HepG2 (cell line): ENCODE results near the gene BAIAP3.
"Not testable (repeated sequence)": the region's sequence is repeated elsewhere in the genome, so short reads cannot be mapped to it uniquely, and the experiment has no call there.

Source experiments
- ASH2L ChIP-seq: fragments of 300-600, 200-600 bp; sonication (generic); IDR thresholded peaks from 2 replicates; pipeline ENCODE4 v1.7.0; 2017; ENCODE audit warnings: low read depth, mild to moderate bottlenecking, moderate library complexity, mixed read lengths, low read length; ENCODE audit not compliant: insufficient read length
- CENPBD1 ChIP-seq: sonication (generic); formaldehyde crosslinking; IDR thresholded peaks from 2 replicates; pipeline ENCODE4 v1.8.0; 2022; ENCODE audit warnings: missing genetic modification reagents, low read depth, mild to moderate bottlenecking, borderline replicate concordance
- CHD2 ChIP-seq: IDR thresholded peaks from 2 replicates; pipeline ENCODE4 v1.6.1; 2011; ENCODE audit warnings: low read depth, low read length, improper control_type of control experiment
- CTCF ChIP-seq: sonication (generic); formaldehyde crosslinking; IDR thresholded peaks from 2 replicates; pipeline ENCODE4 v1.5.0; 2020; ENCODE audit warnings: mild to moderate bottlenecking, missing genetic modification reagents, moderate library complexity
- NBN ChIP-seq: fragments of 450-650 bp; conservative IDR thresholded peaks from 2 replicates; pipeline ENCODE4 v1.6.1; 2017
- NFIC ChIP-seq: IDR thresholded peaks from 2 replicates; pipeline ENCODE4 v1.6.1; 2012; ENCODE audit warnings: mild to moderate bottlenecking, low read length, inconsistent platforms
- PREB ChIP-seq: sonication (generic); formaldehyde crosslinking; IDR thresholded peaks from 2 replicates; pipeline ENCODE4 v1.4.0; 2020; ENCODE audit warnings: missing genetic modification reagents
- YY1 ChIP-seq: IDR thresholded peaks from 2 replicates; pipeline ENCODE4 v1.6.1; 2011; ENCODE audit warnings: low read length, low read depth, moderate library complexity, mild to moderate bottlenecking; ENCODE audit not compliant: insufficient read depth, insufficient replicate concordance
- ZBTB8A ChIP-seq: sonication (generic); formaldehyde crosslinking; IDR thresholded peaks from 2 replicates; pipeline ENCODE4 v1.4.0; 2020; ENCODE audit warnings: mild to moderate bottlenecking, low read depth, missing genetic modification reagents, borderline replicate concordance
- ZNF710 ChIP-seq: sonication (generic); formaldehyde crosslinking; IDR thresholded peaks from 2 replicates; pipeline ENCODE4 v1.5.0; 2020; ENCODE audit warnings: mild to moderate bottlenecking, missing genetic modification reagents, borderline replicate concordance

- TF ChIP-seq ZNF710 (CRISPR knock-in tag); ASH2L; NFIC; ZBTB8A; NBN; CHD2; CENPBD1 (CRISPR knock-in tag); YY1; CTCF (CRISPR knock-in tag); PREB: not testable (repeated sequence)
Observed at GRCh38 chr16:1328961-1329360, 4.5 kb upstream of the BAIAP3 start.
